Stimulated activated CD8-positive, alpha-beta memory T cell treated with anti-CD3 and anti-CD28 coated beads, Interleukin-7, amount 100 ng/mL, for 24 hours (primary cell): ENCODE results near the gene TFIP11.

Source experiments
- DNase-seq: peaks from one replicate; pipeline ENCODE4 v3.0.0-alpha.2; 2020; ENCODE audit warnings: low read depth

TFIP11 gene

GRCh38 chr22:26479043-26479791, 33.1 kb downstream of the TFIP11 start:
- DNase-seq, result no peak

GRCh38 chr22:26477341-26477731, 34.9 kb downstream of the TFIP11 start:
- no peak for DNase-seq

- DNase-seq, result no peak
Measured at GRCh38 chr22:26476705-26477340, 35.5 kb downstream of the TFIP11 start.

GRCh38 chr22:26474682-26475081, 37.6 kb downstream of the TFIP11 start:
- no peak for DNase-seq

GRCh38 chr22:26471522-26471921, 40.8 kb downstream of the TFIP11 start:
- no peak for DNase-seq

GRCh38 chr22:26470807-26471206, 41.5 kb downstream of the TFIP11 start:
- DNase-seq, result no peak

- no peak for DNase-seq
Measured at GRCh38 chr22:26466196-26466595, 46.1 kb downstream of the TFIP11 start.

- no peak for DNase-seq
Measured at GRCh38 chr22:26464312-26464711, 48.0 kb downstream of the TFIP11 start.

- no peak for DNase-seq
Measured at GRCh38 chr22:26463688-26464087, 48.6 kb downstream of the TFIP11 start.

- DNase-seq, result no peak
Measured at GRCh38 chr22:26463101-26463661, 49.1 kb downstream of the TFIP11 start.

GRCh38 chr22:26462641-26463040, 49.6 kb downstream of the TFIP11 start:
- DNase-seq, result no peak

GRCh38 chr22:26462051-26462450, 50.2 kb downstream of the TFIP11 start:
- DNase-seq, result no peak

GRCh38 chr22:26461188-26461810, 51.0 kb downstream of the TFIP11 start:
- peak; percentile 23 for DNase-seq

GRCh38 chr22:26460202-26460601, 52.1 kb downstream of the TFIP11 start:
- no peak for DNase-seq

- DNase-seq, result no peak
Measured at GRCh38 chr22:26457661-26458272, 54.5 kb downstream of the TFIP11 start.

GRCh38 chr22:26453812-26454500, 58.3 kb downstream of the TFIP11 start:
- DNase-seq, result no peak

GRCh38 chr22:26453216-26453615, 59.1 kb downstream of the TFIP11 start:
- DNase-seq, result no peak

GRCh38 chr22:26452236-26453016, 59.8 kb downstream of the TFIP11 start:
- DNase-seq, result no peak

GRCh38 chr22:26450453-26451185, 61.7 kb downstream of the TFIP11 start:
- DNase-seq, result no peak

- no peak for DNase-seq
Measured at GRCh38 chr22:26448941-26449340, 63.3 kb downstream of the TFIP11 start.
